Neural progenitor cell (in vitro differentiated cells): ENCODE measurements around the gene UPF2. TPM values are rescaled to one million over a fixed set of nuclear protein-coding genes. Genes with fewer than 3 reads are reported as not detected.

ENCODE experiments used
- DNase-seq: peaks from one replicate; pipeline ENCODE4 v3.0.0-alpha.2; 2016; ENCODE audit warnings: low spot score
- H2AFZ ChIP-seq: fragments of 200-600 bp; sonication (generic); replicated peaks from 2 replicates; pipeline ENCODE4 v1.6.1; 2016; ENCODE audit warnings: antibody characterized with exemption
- H3F3A ChIP-seq: fragments of 200-600 bp; sonication (generic); 2 replicates; pipeline ENCODE4 v1.6.1; 2016; ENCODE audit warnings: antibody characterized with exemption, low read depth
- H3K27ac ChIP-seq: fragments of 200-600 bp; sonication (generic); 2 replicates; pipeline ENCODE4 v1.5.1; 2016; ENCODE audit warnings: mild to moderate bottlenecking
- H3K27me3 ChIP-seq: fragments of 200-600 bp; sonication (generic); 2 replicates; pipeline ENCODE4 v1.6.1; 2016; ENCODE audit warnings: mild to moderate bottlenecking, moderate library complexity
- H3K36me3 ChIP-seq: fragments of 200-600 bp; sonication (generic); 2 replicates; pipeline ENCODE4 v1.5.1; 2016
- H3K4me1 ChIP-seq: fragments of 200-600 bp; sonication (generic); 2 replicates; pipeline ENCODE4 v1.6.1; 2016; ENCODE audit warnings: mixed run types
- H3K4me2 ChIP-seq: fragments of 200-600 bp; sonication (generic); 2 replicates; pipeline ENCODE4 v1.6.1; 2016
- H3K4me3 ChIP-seq: fragments of 200-600 bp; sonication (generic); 2 replicates; pipeline ENCODE4 v1.5.1; 2016
- H3K79me2 ChIP-seq: fragments of 200-600 bp; sonication (generic); 2 replicates; pipeline ENCODE4 v1.6.1; 2016; ENCODE audit warnings: low read depth
- H3K9ac ChIP-seq: fragments of 200-600 bp; sonication (generic); 2 replicates; pipeline ENCODE4 v1.6.1; 2016
- H3K9me3 ChIP-seq: fragments of 200-600 bp; sonication (generic); 2 replicates; pipeline ENCODE4 v1.5.1; 2016; ENCODE audit warnings: low read depth
- H4K20me1 ChIP-seq: fragments of 200-600 bp; sonication (generic); 2 replicates; pipeline ENCODE4 v1.6.1; 2016; ENCODE audit warnings: low read depth
- H3K27ac Mint-ChIP-seq: 3 replicates; pipeline ENCODE4 v1.8.0; 2021; ENCODE audit warnings: mixed read lengths
- H3K27me3 Mint-ChIP-seq: 2 replicates; pipeline ENCODE4 v1.8.0; 2022; ENCODE audit warnings: low read depth, mild to moderate bottlenecking, inconsistent platforms, moderate library complexity, mixed read lengths; ENCODE audit not compliant: insufficient read depth
- H3K36me3 Mint-ChIP-seq: 3 replicates; pipeline ENCODE4 v1.8.0; 2021; ENCODE audit warnings: mixed read lengths
- H3K4me1 Mint-ChIP-seq: 3 replicates; pipeline ENCODE4 v1.8.0; 2021; ENCODE audit warnings: mixed read lengths
- H3K4me3 Mint-ChIP-seq: 3 replicates; pipeline ENCODE4 v1.8.0; 2021; ENCODE audit warnings: mild to moderate bottlenecking, moderate library complexity, mixed read lengths
- H3K9me3 Mint-ChIP-seq: 3 replicates; pipeline ENCODE4 v1.8.0; 2020; ENCODE audit warnings: mixed read lengths
- EZH2 ChIP-seq: fragments of 200-600 bp; sonication (generic); IDR thresholded peaks from 2 replicates; pipeline ENCODE4 v1.6.1; 2017; ENCODE audit warnings: antibody characterized with exemption, mild to moderate bottlenecking, moderate library complexity
- EZH2phosphoT487 ChIP-seq: fragments of 200-600 bp; sonication (generic); IDR thresholded peaks from 2 replicates; pipeline ENCODE4 v1.6.1; 2017; ENCODE audit warnings: antibody characterized with exemption
- total RNA-seq: library from RNA; depleted of rRNA; stranded (reverse); fragments of >200 nt; gene quantifications from 2 replicates; pipeline ENCODE4 v1.2.3, GENCODE V29; 2015; ENCODE audit warnings: low replicate concordance
- TF ChIP-seq, protein P1 (sequence below): fragments of 200-600 bp; sonication (generic); IDR thresholded peaks from 2 replicates; pipeline ENCODE4 v1.5.1; 2017; ENCODE audit warnings: antibody characterized with exemption, mild to moderate bottlenecking

UPF2 gene
- total RNA-seq, 1 donor from 2014 or later = 33.2 TPM

DNA sequence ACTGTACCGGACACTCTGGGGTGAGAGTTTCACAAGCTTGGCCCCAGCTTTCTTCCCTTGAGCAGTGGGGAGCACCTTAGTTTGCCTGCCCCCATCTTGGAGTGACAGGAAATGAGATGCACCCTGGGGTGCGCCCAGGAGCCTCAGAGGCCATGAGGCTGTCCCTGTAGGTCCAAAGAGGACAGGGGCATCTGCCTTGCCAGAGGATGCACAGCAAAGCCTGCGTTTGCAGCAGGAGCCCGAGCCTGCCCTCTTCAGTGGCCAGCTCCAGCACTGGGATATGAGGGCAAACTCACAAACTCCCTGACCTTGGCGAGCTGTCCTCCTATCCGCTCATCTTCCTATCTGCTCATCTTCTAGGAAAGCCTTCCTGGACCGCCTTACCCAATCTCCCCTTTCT, 140.0 kb downstream of the UPF2 start:
- Histone ChIP-seq H2AFZ (no peak overlapping the region), H3K9me3 (no peaks in the 10 kb centered on the region), H3K79me2 (no peaks in the 10 kb centered on the region), H3K9ac (no peak overlapping the region), H3K4me3 (no peak overlapping the region), H3K4me1 (no peaks in the 10 kb centered on the region), H3K27ac (no peak overlapping the region), H3K36me3 (no peaks in the 10 kb centered on the region), H3K4me2 (no peak overlapping the region), H3F3A (no peaks in the 10 kb centered on the region), H4K20me1 (no peaks in the 10 kb centered on the region), H3K27me3 (no peaks in the 10 kb centered on the region)
- no peak for TF ChIP-seq EZH2
- TF ChIP-seq, protein P1, sequence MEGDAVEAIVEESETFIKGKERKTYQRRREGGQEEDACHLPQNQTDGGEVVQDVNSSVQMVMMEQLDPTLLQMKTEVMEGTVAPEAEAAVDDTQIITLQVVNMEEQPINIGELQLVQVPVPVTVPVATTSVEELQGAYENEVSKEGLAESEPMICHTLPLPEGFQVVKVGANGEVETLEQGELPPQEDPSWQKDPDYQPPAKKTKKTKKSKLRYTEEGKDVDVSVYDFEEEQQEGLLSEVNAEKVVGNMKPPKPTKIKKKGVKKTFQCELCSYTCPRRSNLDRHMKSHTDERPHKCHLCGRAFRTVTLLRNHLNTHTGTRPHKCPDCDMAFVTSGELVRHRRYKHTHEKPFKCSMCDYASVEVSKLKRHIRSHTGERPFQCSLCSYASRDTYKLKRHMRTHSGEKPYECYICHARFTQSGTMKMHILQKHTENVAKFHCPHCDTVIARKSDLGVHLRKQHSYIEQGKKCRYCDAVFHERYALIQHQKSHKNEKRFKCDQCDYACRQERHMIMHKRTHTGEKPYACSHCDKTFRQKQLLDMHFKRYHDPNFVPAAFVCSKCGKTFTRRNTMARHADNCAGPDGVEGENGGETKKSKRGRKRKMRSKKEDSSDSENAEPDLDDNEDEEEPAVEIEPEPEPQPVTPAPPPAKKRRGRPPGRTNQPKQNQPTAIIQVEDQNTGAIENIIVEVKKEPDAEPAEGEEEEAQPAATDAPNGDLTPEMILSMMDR = no peak
- TF ChIP-seq EZH2phosphoT487 = no peak
- peaks cover 1% of the 10 kb centered on the region for H3K9me3 Mint-ChIP-seq
- peaks cover 4% of the 10 kb centered on the region for H3K27me3 Mint-ChIP-seq
- H3K27ac Mint-ChIP-seq = no peak overlapping the region
- H3K4me3 Mint-ChIP-seq = no peak overlapping the region
- peaks cover 23% of the 10 kb centered on the region for H3K4me1 Mint-ChIP-seq
- no peak for DNase-seq
- H3K36me3 Mint-ChIP-seq = no peaks in the 10 kb centered on the region

DNA sequence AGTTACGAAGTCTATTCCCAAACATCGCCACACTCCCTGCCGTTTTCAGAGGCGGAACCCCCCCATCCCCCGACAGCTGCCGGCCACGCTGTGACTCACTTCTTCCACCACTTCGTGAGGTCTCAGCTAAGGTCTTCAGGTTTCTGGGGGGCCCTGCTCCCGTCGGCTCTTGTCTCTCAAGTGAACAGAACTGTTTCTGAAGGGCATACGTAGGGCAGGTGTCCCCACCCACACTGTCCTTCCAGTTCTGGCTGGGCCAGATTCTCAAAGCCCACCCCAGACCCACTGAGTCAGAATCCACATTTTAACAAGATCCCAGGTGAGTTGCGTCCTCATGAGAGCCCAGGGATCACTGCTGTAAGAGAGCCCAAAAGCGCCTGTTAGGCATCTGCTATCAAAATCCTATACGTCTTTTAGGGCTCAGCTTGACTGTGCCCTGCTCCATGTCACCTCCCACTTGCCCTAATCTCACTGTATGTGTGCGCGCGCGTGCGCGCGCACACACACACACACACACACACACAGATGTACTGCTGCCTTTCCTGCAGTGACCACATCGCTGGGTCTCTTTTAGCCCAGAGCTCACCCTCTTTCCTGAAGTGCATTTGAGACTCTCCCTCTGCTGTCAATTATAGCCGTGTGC, 140.7 kb downstream of the UPF2 start:
- no peak overlapping the region for H2AFZ ChIP-seq
- Mint-ChIP-seq H3K27ac (peak overlapping the region; percentile 64), H3K9me3 (peaks cover 1% of the 10 kb centered on the region)

DNA sequence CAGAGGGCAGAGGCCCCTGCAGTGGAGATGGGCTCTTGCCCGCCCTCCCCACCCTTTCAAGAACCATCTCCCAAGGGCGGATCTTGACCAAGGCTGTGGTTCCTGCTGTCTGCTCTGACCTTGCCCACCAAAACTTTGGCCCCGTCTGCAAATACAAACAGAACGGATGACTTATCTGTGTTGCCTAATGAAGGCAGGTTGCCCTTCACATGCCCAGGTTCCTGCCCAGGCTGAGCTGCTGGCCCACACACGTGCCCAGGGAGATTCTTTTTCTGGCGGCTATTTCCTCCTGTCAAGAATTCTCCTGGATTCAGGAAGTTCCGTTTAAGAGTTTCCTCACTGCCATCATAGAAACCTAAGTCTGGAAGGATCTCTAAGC, 141.2 kb downstream of the UPF2 start:
- no peaks in the 10 kb centered on the region for H3K36me3 Mint-ChIP-seq
- no peak overlapping the region for H3K27ac Mint-ChIP-seq
- H3K4me1 Mint-ChIP-seq = peaks cover 22% of the 10 kb centered on the region

More for the DNA sequence above, 140.7 kb downstream of the UPF2 start:
- Histone ChIP-seq H3K36me3 (no peaks in the 10 kb centered on the region), H3K27me3 (no peaks in the 10 kb centered on the region), H3K4me2 (no peak overlapping the region), H3K79me2 (no peaks in the 10 kb centered on the region), H3K4me3 (no peak overlapping the region), H3K4me1 (no peaks in the 10 kb centered on the region), H3K9me3 (no peaks in the 10 kb centered on the region), H3F3A (no peaks in the 10 kb centered on the region), H4K20me1 (no peaks in the 10 kb centered on the region), H3K9ac (no peak overlapping the region), H3K27ac (no peak overlapping the region)
- peaks cover 22% of the 10 kb centered on the region for H3K4me1 Mint-ChIP-seq
- H3K4me3 Mint-ChIP-seq = no peak overlapping the region
- H3K27me3 Mint-ChIP-seq = peaks cover 4% of the 10 kb centered on the region
- no peak for DNase-seq
- no peaks in the 10 kb centered on the region for H3K36me3 Mint-ChIP-seq
- TF ChIP-seq EZH2phosphoT487 (no peak), EZH2 (no peak)
- TF ChIP-seq, protein P1 = no peak

More for the DNA sequence above, 141.2 kb downstream of the UPF2 start:
- H3K4me2 ChIP-seq = no peak overlapping the region
- no peaks in the 10 kb centered on the region for H3K9me3 Mint-ChIP-seq
- no peak overlapping the region for H3K4me3 ChIP-seq
- H2AFZ ChIP-seq = no peak overlapping the region
- H3F3A ChIP-seq = no peaks in the 10 kb centered on the region
- H4K20me1 ChIP-seq = no peaks in the 10 kb centered on the region
- no peak overlapping the region for H3K4me3 Mint-ChIP-seq
- no peaks in the 10 kb centered on the region for H3K36me3 ChIP-seq
- no peaks in the 10 kb centered on the region for H3K27me3 ChIP-seq
- H3K4me1 ChIP-seq = no peaks in the 10 kb centered on the region
- no peak overlapping the region for H3K27ac ChIP-seq
- no peak overlapping the region for H3K9ac ChIP-seq
- TF ChIP-seq, protein P1 = no peak
- TF ChIP-seq EZH2 = no peak
- TF ChIP-seq EZH2phosphoT487 = no peak
- H3K79me2 ChIP-seq = no peaks in the 10 kb centered on the region
- no peak for DNase-seq
- peaks cover 4% of the 10 kb centered on the region for H3K27me3 Mint-ChIP-seq
- no peaks in the 10 kb centered on the region for H3K9me3 ChIP-seq
